GM21576 (cell line): ENCODE data around the gene DSCAML1.
"Not testable (repeated sequence)": the region's sequence is repeated elsewhere in the genome, so short reads cannot be mapped to it uniquely, and the experiment has no call there.

Experiments
- ATAC-seq: cut with Tn5 transposase; IDR thresholded peaks from one replicate; pipeline ENCODE4 v1.9.1; 2021; ENCODE audit warnings: mild to moderate bottlenecking, moderate library complexity; ENCODE audit not compliant: unreplicated experiment

The DSCAML1 gene

DNA sequence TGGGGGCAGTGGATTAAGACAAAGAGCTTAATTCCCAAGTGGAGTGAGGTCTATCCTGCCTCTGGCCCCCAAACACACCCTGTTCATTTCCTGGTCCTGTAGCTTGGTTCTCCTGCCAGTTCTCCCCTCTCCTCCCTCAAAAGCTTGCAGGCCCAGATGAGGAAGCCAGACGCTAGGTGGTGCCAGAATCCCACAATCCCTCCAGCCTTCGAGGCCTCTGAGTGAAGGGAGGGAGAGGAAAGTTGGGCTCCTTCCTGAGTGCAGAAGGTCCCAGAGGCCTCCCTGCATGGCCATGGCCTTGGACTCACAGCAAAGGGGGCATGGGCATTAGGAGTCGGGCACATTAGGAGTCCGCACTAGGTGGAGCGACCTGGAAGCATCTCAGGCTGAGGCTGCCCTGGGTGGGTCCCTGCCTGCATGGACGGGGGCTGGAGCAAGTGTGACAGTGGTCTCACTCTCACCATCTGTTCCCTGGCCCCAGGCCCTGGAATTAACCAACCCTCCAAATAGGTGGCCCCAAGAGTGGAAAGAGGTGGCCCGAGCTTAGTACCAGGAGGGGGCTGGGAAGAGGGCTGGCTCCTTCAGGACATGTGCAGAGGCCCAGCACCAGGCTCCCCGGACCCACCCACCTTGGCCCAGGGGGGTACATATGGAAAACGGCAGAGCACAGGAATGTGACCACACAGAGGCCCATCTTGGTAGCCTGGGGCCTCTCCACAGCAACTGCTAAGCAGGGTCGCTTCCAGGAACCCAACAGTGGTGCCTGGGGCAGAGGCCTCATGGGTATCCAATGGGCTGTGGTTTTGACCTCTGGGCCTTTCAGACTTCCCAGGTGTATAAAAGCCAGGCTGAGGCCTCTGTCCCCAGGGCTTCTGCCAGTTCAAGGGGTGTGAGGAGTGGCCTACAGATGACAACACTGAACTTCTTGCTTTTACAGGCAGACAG lies 22.4 kb upstream of the DSCAML1 start:
- ATAC-seq: no peak

DNA sequence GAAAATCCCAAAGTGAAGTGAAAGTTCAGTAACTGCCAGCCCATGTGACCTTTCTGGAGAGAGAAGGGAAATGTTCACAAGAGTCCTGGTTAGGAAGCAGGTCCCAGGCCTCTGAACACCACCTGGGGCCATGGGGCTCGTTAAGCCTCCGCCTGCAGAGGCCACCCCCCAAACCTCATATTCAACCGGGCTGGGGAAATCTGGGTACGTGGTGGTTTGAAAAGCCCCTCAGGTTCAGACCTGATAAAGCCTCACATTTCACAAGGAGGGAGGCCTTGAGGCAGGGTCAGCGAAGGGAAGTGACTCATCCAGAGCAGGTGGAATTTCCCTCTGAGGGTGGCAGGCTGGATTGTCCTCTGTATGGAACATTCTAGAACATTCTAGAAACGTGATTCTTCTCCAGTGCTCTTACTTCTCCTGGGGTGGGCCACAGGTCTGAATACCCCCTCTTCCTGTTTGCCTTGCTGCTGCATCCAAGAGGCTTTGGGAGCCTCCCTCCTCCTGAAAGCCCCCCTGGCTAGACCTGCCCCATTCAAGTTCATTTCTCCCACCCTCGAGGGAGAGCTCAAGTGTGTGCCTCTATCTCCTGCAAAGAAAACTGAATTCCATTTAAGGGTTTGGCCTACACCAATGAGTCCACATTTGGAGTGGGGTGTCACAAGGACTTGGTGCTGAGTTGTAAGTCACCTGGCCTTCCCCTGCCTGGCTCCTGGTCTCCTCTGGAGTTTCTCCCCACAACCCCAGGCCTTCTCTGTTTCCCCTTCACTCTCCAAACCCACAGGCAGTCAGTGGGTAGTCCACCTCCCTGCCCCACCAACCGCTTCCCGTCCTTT lies 21.2 kb upstream of the DSCAML1 start:
- ATAC-seq: no peak

DNA sequence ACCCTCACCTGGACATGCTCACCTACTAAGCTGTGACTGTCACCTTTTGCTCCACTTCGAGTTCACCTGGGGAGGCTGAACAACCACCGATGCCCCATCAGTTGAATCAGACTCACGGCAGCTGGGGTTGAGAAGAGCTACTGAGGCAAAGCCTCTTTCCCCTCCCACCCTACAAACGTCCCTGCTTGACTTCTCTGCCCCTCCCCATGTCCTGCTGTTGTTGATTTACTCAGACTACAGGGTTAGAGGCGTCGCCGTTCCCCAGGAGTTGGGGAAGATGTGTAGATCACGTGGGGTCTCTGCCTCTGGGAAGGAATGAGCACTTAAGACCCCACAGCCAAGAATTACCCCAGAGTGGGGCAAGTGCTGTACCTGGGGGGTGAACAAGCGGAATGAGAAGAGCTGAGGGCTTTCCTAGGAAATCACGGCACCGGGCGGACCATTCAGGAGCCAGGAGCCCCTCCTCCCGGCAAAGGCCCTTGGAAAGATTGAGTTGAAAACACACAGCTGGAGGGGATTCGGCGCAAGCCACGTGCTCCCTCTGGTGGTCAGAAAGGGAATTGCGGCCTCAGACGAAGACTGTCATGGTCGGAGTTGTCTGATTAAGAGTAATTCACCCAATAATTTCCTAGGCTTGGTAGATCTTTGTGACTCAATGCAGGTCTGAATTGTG lies 20.5 kb upstream of the DSCAML1 start:
- ATAC-seq: no peak

DNA sequence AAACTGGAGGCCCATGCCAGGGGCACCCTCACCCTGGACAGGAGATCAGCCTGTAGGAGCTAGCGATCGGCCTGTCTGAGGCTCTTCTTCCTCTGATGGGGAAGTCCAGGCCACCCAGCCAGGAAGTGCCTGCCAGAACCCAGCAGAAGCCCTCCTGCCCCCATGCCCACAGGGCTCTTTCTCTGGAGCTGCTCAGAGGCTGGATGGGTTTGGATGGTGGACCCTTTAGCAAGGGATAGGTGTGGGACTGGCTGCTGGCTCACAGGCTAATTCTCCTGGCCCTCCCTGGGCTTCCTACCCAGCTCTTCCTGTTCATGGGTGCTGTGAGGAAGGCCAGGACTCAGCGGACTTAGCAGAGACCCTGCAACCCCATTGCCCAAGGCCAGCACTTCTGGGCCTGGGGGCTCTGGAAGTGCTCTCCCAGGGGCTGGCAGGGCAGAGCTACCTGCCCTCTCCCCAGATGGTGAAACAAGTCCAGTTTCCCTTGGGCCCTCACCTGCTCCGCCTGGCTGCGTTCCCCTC lies 19.9 kb upstream of the DSCAML1 start:
- ATAC-seq: no peak

DNA sequence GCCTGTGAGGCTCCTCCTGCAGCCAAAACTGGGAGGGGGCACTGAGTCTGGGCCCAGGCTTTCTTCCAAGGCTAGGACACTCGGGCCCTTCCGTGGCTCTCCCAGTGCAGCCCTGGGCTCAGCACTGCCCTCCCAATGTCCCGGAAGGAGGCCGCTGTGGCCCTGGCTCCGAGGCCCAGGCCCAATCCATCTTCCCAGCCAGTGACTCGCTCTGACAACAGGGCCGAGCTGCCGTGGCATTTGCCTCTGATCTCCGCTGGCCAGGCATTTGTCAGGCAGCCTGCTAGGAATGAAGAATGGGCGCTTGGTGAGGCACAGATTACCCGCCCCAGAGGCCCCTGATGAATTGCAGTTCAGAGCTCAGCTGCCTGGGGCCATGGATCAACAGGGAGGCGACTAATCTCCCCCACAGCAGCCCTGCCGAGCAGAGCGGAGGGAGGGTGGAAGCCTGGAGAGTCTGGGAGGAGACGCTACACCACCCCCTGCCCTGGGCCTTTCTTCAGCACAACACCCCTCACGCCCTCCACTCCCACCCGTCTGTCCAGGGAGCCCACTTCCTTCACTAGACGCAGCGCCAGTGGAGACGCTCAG lies 19.2 kb upstream of the DSCAML1 start:
- no peak for ATAC-seq

DNA sequence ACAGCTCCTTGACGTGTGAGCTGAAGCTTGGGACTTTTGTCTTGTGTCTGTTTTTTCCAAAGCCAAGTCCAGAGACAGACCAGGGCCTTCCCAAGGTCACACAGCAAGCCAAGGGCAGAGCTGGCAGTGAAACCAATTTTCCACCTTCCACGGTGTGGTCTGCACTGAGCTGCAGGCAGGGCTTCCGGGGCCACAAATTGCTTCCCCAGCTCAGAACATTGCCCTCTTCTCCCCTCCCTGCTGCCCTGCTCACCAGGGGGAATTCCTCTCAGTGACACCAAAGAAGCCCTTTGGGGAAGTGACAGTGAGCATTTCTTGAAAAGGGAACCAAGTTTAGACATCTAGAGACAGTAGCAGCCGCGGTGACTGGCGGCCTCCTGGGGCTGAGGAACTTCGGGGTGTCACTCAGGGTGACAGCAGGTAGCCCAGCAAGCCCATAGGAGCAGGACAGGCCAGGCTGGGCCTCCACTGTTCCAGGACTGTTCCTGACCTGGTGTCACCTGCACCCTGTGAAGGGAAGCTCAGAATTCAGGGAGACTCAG lies 18.3 kb upstream of the DSCAML1 start:
- peak; percentile 53 for ATAC-seq

DNA sequence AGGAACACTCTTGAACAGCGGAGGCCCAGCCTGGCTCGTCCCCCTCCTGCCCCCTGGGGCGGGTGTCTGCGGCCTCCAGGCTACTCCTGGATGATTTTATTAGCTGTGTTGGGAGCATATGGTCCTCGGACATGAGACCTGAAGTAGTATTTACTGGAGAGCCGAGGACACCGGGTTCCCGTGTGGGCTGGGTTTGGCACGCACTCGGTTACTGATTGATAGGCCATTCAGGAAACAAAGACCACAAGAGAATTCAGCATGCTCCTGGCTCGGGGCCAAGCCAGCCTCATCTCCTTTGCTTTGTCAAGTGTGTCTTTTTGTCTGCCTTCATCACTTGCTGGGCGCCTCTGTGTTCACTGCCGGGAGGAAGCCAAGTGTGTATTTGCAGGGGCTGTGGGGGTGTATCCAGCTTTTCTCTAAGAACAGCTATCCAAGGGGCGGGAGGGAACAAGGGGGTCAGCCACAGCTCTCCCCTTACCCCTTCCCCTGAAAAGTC lies 17.8 kb upstream of the DSCAML1 start:
- peak; percentile 44 for ATAC-seq

DNA sequence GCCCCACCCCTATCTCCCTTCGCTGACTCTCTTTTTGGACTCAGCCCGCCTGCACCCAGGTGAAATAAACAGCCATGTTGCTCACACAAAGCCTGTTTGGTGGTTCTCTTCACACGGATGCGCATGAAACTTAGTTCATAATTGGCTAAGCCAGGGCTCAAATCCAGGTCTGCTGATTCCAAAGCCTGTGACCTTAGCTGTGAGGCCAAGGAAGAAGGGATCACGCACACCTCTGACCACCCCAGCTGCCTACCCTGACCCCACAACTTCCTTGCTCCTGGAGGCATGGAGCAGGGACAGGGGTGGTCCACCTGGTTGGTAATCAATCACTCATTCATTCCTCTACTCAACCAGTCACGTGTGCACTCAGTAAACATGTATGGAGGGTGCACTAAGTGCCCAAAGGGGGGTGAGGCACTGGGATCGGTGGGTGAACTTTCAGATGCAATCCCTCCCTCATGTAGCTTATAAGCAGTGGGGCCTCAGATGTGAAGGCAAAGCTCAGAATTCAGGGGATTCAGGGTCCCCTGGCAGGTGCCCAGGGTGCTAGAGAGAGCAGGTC lies 17.3 kb upstream of the DSCAML1 start:
- ATAC-seq: peak; percentile 0

DNA sequence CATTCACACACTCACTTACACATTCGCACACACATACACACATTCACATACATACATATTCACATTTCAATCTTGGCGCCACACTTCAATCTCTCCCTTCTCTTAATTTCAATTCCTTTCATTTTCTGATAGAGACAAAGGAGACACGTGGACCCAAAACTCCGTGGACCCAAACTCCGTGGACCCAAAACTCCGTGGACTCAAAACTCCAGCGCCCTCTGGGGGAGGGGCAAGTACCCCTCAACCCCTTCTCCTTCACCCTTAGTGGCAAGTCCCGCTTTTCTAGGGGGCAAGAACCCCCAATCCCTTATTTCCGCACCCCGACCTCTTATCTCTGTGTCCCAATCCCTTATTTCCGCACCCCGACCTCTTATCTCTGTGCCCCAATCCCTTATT lies 13.0 kb upstream of the DSCAML1 start:
- ATAC-seq: not testable (repeated sequence)

DNA sequence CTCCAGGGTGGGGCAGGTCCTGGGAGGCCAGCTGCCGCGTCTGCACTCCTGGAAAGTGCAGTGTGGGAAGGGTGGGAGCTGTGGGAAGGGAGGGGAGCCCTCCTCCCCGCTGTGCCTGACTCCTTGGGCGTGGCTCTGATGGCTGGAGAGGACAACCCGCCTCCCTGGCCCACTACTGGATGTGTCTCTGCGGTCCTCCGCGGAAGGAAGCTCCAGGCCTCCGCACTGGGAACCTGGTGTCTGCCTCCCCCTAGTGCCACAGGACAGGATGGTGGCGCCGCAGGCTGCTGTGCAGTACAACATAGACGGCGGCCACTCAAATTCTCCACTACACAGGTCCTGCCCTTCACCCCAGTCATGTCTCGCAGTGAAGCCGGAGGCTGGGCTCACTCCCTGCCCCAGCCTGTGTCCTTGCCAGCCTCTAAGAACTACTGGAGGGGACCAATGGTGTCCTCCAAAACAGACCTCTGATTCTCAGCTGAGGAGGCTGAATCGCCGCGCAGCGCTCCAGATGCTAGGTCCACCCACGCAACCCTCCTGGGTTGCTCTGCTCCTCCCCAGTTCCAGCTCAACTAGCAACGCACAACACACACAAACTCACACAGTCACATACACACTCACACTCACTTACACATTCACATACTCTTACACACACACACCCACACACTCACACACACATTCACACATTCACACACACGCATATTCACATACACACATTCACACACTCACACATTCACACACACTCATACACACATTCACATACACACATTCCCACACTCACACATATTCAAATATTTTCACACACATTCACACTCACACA lies 12.4 kb upstream of the DSCAML1 start:
- no peak for ATAC-seq

DNA sequence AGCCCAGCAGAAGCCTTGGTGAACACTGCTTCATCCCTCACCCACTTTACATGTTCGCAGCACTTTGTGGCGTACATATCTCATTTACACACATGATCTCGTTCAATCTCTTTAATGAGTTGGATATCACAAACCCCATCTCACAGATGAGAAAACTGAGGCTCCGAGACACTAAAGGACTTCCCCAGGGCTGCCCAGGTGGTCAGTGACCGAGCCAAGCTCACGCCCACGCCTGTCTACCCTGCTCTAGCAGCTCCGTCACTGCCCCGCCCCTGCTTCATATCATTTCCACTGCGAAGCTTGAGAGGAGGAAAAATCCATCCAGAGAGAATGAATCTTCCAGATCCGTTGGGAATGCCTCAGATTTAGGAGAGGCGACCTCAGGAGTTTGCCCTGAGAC lies 11.8 kb upstream of the DSCAML1 start:
- ATAC-seq: no peak

DNA sequence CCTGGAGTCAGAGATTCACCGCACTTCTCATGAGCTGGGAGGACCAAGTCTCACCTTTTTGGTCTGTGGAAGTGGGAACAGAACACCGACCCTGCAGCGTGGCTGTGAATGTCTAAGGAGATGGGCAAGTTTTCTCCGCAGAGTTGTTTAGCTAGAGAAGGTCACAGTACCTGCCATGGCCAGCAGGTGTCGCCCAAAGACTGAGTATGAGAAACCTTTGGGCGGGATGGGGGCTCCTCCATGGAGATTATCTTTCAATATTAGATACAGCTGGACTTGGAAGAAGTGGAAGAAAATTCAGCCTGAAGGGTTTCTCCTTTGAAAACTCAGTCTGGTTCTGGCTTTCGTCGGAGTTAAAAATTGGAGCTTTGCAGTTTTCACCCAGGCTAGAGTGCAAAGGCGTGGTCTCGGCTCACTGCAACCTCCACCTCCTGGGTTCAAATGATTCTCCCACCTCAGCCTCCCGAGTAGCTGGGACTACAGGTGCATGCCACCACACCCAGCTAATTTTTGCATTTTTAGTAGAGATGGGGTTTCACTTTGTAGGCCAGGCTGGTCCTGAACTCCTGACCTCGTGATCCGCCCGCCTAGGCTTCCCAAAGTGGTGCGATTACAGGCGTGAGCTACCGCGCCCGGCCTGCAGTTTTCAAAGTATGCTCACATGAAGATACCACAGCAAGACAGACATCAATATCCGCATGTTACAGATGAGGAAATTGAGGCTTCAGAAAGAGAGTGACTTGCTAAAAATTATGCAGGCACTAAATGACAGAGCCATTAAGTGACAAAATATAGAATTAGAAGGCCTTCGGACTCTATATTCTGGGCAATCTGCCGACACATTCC lies 10.7 kb upstream of the DSCAML1 start:
- no peak for ATAC-seq

DNA sequence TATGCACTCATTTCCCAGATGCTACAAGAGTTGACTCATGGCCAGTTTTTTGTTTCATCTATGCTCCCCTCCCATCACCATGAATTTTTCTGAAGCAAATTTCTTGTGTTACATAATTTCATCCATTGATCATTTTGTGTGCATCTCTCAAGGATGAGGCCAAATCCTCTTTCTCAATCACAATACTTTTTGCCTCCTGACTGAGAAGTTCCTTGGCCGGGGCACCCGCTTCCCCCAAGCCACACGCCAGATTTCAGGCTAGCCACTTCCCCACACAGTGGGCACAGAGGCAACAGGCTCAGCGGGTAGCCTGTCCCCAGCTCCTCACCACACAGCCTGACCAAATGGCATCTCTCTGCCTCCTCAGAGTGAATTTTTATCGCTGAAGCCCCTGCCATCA lies 9.8 kb upstream of the DSCAML1 start:
- no peak for ATAC-seq

DNA sequence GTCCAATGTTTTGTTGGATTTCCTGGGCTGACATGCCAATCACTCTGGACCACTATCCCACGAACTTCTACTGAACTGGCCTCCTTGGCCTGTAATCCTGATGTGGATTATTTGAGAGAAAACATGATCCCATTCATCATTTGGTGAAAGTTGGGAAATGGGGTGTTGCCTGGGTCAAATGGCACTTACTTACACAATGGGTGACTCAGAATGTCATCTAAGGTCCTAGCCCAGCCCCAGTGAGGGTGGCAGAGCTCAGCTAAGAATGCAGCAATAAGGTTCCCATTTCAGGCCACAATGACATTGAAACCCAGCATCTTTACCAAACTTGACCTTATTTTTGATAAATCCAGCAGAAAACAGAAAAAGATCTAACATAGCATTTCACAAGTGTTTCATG lies 8.0 kb upstream of the DSCAML1 start:
- no peak for ATAC-seq

DNA sequence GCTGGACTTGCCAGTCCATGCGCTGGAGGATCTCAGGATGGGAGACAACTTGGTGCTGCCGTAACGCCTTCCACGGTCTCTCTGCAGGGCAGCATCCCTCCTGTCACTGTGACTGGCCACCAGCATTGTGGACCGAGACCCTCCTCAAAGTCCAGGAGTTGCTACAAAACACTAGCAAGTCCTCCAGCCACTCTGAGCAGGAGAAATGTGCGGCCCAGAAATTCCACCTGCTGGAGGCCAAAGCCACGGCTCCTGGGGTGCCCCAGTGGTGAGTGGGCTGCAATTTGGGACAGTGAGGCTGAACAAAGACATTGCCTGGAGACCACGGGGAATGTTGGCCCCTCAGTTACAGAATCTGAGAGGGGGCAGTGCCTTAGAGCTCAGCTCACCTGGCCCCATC lies 6.9 kb upstream of the DSCAML1 start:
- ATAC-seq: no peak

DNA sequence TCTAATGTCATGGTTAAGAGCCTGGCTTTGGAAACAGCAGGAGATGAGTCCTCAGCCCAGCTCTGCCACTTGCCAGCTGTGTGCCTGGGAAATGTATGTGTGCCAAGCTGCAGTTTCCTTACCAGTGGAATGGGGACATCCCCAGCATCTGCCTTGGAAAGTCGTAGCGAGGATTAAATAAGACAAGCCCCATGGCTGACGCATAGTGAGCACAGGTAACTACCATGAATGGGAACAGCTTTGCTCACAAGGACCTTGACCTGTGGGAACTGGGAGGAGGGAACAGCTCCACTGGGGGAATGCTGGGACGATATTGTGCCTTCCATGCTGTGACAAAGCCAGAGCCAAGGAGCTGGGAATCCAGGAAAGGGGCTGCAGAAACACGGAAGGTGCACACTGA lies 2.6 kb upstream of the DSCAML1 start:
- ATAC-seq: no peak

DNA sequence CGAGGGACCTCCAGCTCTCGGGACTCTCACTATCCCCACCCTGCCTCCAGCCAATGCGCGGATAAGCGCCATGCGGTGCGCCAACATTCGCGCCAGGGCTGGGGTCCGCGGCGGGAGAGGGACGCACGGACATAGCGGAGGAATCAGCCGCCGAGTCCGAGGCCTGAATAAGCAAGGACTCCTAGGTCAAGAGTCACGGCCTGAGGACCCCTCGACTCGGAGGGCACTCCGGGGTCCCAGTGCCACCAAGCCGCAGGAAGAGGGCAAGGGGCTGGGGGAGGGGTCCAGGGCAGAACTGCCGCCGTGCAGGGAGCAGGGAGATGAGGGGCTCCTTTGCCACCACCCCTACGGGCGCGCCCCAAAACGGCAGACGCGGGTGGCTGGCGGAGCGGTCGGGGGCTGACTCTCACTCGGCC lies 552 bp downstream of the DSCAML1 start:
- ATAC-seq: no peak
